ENCODE results near the gene TNS2.
"Not testable (repeated sequence)": the region's sequence is repeated elsewhere in the genome, so short reads cannot be mapped to it uniquely, and the experiment has no call there.

TNS2 gene

GRCh38 chr12:53094796-53095595 lies 45.1 kb downstream of the TNS2 start:
- not testable (repeated sequence) for DNase-seq

- DNase-seq = not testable (repeated sequence)
Observed at GRCh38 chr12:53095596-53095895, 45.7 kb downstream of the TNS2 start.

- no peak for DNase-seq
Observed at GRCh38 chr12:53096089-53096741, 46.4 kb downstream of the TNS2 start.

GRCh38 chr12:53096759-53097158 lies 46.9 kb downstream of the TNS2 start:
- DNase-seq = no peak

GRCh38 chr12:53097207-53097563 lies 47.3 kb downstream of the TNS2 start:
- no peak for DNase-seq

- DNase-seq = peak; percentile 8
Observed at GRCh38 chr12:53097564-53098353, 47.9 kb downstream of the TNS2 start, which contains the start of gene IGFBP6. Gene IGFBP6, plus strand, starts transcription at chr12:53097667. Its CDS starts 51 bp downstream, at chr12:53097718.

- no peak for DNase-seq
Observed at GRCh38 chr12:53098354-53098981, 48.6 kb downstream of the TNS2 start.

GRCh38 chr12:53099071-53099882 lies 49.4 kb downstream of the TNS2 start:
- peak; percentile 64 for DNase-seq

- DNase-seq = no peak
Observed at GRCh38 chr12:53100466-53101151, 50.7 kb downstream of the TNS2 start.

- no peak for DNase-seq
Observed at GRCh38 chr12:53101266-53101665, 51.4 kb downstream of the TNS2 start.

GRCh38 chr12:53101931-53102781 lies 52.3 kb downstream of the TNS2 start:
- no peak for DNase-seq

- no peak for DNase-seq
Observed at GRCh38 chr12:53102883-53103807, 53.3 kb downstream of the TNS2 start, which contains the start of gene SOAT2. Gene SOAT2, plus strand, starts transcription at chr12:53103486. Its CDS starts 92 bp downstream, at chr12:53103578.

- DNase-seq = no peak
Observed at GRCh38 chr12:53103860-53104305, 54.0 kb downstream of the TNS2 start.

GRCh38 chr12:53105256-53105655 lies 55.4 kb downstream of the TNS2 start:
- no peak for DNase-seq

- DNase-seq = no peak
Observed at GRCh38 chr12:53105712-53106439, 56.0 kb downstream of the TNS2 start.

- no peak for DNase-seq
Observed at GRCh38 chr12:53107122-53107521, 57.3 kb downstream of the TNS2 start.

GRCh38 chr12:53112431-53112830 lies 62.6 kb downstream of the TNS2 start:
- not testable (repeated sequence) for DNase-seq

GRCh38 chr12:53113136-53113705 lies 63.4 kb downstream of the TNS2 start:
- DNase-seq = no peak

Measured in NCI-H748 treated with DMSO at 0.1 percent for 48 hours (cell line).